Measurements from ENCODE around the gene DNAJC17. TPM values are rescaled to one million over a fixed set of nuclear protein-coding genes. Genes with fewer than 3 reads are reported as not detected.

Gene DNAJC17
- total RNA-seq, 4 donors from 2014 or later, result 23.9 to 61.5 (median 36.3) TPM

GRCh38 chr15:40721701-40722100, 85.6 kb downstream of the DNAJC17 start:
- Histone ChIP-seq H3K4me1 (no peaks in the 10 kb centered on the region), H3K4me3 (no peak overlapping the region), H3K27me3 (no peaks in the 10 kb centered on the region), H3K36me3 (no peaks in the 10 kb centered on the region), H3K9me3 (no peaks in the 10 kb centered on the region), H3K27ac (no peak overlapping the region)
- DNase-seq (ENCODE audit: low spot score in 2 of 2), result no peak
- TF ChIP-seq POLR2A (IDR thresholded peaks at IDR 0.05) (no peak), EP300 (IDR thresholded peaks at IDR 0.05) (no peak), CTCF (IDR thresholded peaks at IDR 0.05) (no peak)
- 82 to 83% methylated on average over 1 of the region's 1 CpG for WGBS, 2 donors

- TF ChIP-seq CTCF (IDR thresholded peaks at IDR 0.05), result no peak
- no peak for TF ChIP-seq POLR2A (IDR thresholded peaks at IDR 0.05)
- TF ChIP-seq EP300 (IDR thresholded peaks at IDR 0.05), result no peak
- H3K4me1 ChIP-seq, result no peaks in the 10 kb centered on the region
- no peaks in the 10 kb centered on the region for H3K36me3 ChIP-seq
- no peaks in the 10 kb centered on the region for H3K9me3 ChIP-seq
- H3K27ac ChIP-seq, result no peak overlapping the region
- WGBS, 2 donors, result 92 to 93% methylated on average over 6 of the region's 6 CpGs
- no peak for DNase-seq (ENCODE audit: low spot score in 2 of 2)
- no peak overlapping the region for H3K4me3 ChIP-seq
- no peaks in the 10 kb centered on the region for H3K27me3 ChIP-seq
These were observed 91.1 kb downstream of the DNAJC17 start for GRCh38 chr15:40716165-40716564.

Small RNA genes lying within 50 kb of the gene (small RNA-seq; reads per million reads assigned to genes)
- gene SUMO2P15, result not detected

Other genes with a start within 250 kb of the DNAJC17 start
- gene CCDC32, start 242.4 kb downstream of the DNAJC17 start, total RNA-seq, result 10 to 100 TPM; 21.6 to 43.9 (median 33.0) TPM
- 10 to 100 TPM in 1 of 4 donors, 1 to 10 TPM in 3; 4.3 to 11.4 (median 8.3) TPM for gene RPUSD2, start 238.2 kb downstream of the DNAJC17 start, total RNA-seq
- 1 to 10 TPM in 2 of 4 donors, under 1 TPM in 2; under 0.01 to 1.3 (median 0.99) TPM for gene KNL1, start 213.2 kb downstream of the DNAJC17 start, total RNA-seq
- under 1 TPM in 2 of 4 donors, not detected in 2; 0.42 to 0.59 TPM for gene RAD51, start 112.3 kb downstream of the DNAJC17 start, total RNA-seq
- 10 to 100 TPM; 26.7 to 41.1 (median 39.1) TPM for gene RMDN3, start 52.2 kb downstream of the DNAJC17 start, total RNA-seq
- 10 to 100 TPM; 24.5 to 49.4 (median 44.1) TPM for gene GCHFR, start 43.4 kb downstream of the DNAJC17 start, total RNA-seq
- gene C15orf62, start 37.5 kb downstream of the DNAJC17 start, total RNA-seq, result under 1 TPM in 1 of 4 donors, not detected in 3; 0.59 TPM
- gene ZFYVE19, start 384 bp downstream of the DNAJC17 start, total RNA-seq, result 10 to 100 TPM; 19.0 to 48.5 (median 34.2) TPM
- not detected for gene PPP1R14D, start 21.2 kb upstream of the DNAJC17 start, total RNA-seq
- 10 to 100 TPM in 1 of 4 donors, 1 to 10 TPM in 3; 1.1 to 12.0 (median 4.2) TPM for gene SPINT1, start 36.6 kb upstream of the DNAJC17 start, total RNA-seq
- under 1 TPM in 2 of 4 donors, not detected in 2; 0.39 to 0.60 TPM for gene RHOV, start 66.8 kb upstream of the DNAJC17 start, total RNA-seq
- gene VPS18, start 87.0 kb upstream of the DNAJC17 start, total RNA-seq, result 10 to 100 TPM; 22.2 to 29.2 (median 25.2) TPM
- 10 to 100 TPM in 1 of 4 donors, 1 to 10 TPM in 3; 4.2 to 11.2 (median 7.1) TPM for gene DLL4, start 121.9 kb upstream of the DNAJC17 start, total RNA-seq
- gene CHAC1, start 146.0 kb upstream of the DNAJC17 start, total RNA-seq, result 1 to 10 TPM in 1 of 4 donors, not detected in 3; 2.7 TPM

Data from tibial nerve (tissue), 4 donors.